Cerebellar nuclear complex (tissue), 1 donor: Measurements from ENCODE around the gene FIP1L1.

Source experiments
- DNase-seq, 2 experiments: peaks; one replicate each; lab custom pipeline; 2025; lab: John Stamatoyannopoulos, UW

FIP1L1 gene

GRCh38 chr4:53476232-53477037 lies 99.0 kb downstream of the FIP1L1 start:
- no peak for DNase-seq

DNA sequence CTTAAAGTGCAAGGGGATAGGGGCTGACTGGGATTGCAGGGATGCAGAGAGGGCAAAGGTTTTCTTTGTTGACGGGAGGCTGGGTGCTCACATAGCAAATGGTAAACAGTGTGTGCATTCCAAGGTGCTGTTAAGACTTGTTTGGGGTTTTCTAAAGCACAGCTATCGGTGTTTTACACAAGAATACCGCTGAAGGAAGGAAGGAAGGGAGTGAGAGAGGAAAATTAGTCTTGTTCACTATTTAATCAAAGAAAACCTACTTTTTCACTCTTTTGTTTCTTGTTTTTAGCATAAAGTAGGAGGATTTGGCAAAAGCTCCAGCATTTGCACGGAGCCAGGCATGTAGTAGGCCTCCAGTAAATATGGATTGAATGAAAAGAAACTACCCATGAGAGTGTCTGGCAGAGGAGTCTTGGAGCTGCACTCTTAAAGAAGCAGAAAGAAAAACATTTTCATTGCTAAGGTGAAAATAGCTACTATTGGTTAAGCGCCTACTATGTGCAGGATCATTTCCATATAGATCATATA lies 99.7 kb downstream of the FIP1L1 start:
- DNase-seq = no peak

DNA sequence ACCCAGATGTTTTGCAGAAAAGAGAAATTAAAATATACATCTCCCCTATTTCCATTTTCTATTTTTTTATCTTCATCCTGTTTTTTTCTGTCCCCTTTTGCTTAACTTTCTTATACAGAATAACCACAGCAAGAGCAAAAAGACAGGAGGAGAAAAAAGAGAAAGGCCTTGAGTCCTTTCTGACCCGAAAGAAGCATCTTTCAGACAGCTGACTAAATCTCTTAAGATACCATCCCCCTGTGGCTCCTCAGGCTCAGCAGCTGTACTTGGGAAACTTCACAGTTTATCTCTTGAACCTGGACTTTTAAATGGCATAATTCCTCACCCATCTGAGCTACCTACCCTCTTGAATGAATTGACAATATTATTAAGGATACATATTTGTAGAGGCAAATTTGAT lies 100.2 kb downstream of the FIP1L1 start:
- no peak for DNase-seq

DNA sequence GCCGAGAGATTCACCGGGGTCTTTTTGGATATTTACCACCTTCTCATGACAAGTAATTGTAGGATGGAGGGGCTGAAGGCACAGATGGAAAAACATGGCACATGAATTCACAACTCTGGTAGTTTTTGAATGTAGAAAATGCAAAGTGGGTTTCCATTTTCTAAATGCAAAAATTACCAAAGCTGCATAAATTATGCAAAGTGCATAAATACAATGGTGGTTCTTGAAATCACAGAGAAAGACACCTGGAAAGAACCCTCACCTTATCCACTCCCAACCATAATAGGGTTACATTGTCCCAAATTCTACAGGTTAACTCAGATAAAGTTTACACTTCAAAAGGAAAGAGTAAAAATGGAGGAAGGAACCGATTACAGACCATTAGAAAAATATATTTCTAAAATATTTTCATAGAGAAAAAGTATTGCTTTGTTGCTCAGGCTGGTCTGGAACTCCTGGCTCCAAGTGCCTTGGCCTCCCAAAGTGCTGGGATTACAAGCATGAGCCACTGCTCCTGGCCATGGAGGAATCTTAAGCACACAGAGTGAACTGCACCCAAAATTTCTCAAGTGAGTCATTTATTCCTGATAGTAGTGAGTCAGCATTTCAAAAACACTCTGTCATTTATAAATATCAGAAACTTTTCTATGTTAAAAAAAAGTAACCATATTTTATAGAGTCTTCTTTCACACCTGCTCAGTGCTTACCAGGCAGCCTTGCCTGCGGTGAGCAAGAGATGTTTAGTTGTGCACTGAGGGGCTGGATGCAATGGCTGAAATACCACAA lies 101.4 kb downstream of the FIP1L1 start:
- no peak for DNase-seq

GRCh38 chr4:53479736-53480525 lies 102.5 kb downstream of the FIP1L1 start:
- DNase-seq = no peak

- DNase-seq = no peak
These were observed 103.5 kb downstream of the FIP1L1 start for GRCh38 chr4:53480909-53481308.

GRCh38 chr4:53481586-53481985 lies 104.1 kb downstream of the FIP1L1 start:
- no peak for DNase-seq

DNA sequence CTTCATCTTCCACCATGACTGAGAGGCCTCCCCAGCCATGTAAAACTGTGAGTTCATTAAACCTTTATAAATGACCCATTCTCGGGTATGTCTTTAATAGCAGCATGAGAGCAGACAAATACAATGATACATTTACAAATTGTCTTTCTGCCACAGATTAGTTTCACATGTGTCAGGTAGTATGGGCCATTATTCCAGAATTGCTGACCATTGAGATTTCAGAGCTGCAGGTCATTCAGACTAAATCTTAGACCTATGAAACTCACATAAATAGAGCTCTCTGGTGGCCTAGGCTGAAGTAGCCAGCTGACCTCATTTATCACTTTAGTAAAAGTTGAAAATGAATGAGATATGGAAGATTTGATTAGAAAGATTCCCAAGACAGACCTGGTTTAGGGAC lies 105.8 kb downstream of the FIP1L1 start:
- DNase-seq = no peak

DNA sequence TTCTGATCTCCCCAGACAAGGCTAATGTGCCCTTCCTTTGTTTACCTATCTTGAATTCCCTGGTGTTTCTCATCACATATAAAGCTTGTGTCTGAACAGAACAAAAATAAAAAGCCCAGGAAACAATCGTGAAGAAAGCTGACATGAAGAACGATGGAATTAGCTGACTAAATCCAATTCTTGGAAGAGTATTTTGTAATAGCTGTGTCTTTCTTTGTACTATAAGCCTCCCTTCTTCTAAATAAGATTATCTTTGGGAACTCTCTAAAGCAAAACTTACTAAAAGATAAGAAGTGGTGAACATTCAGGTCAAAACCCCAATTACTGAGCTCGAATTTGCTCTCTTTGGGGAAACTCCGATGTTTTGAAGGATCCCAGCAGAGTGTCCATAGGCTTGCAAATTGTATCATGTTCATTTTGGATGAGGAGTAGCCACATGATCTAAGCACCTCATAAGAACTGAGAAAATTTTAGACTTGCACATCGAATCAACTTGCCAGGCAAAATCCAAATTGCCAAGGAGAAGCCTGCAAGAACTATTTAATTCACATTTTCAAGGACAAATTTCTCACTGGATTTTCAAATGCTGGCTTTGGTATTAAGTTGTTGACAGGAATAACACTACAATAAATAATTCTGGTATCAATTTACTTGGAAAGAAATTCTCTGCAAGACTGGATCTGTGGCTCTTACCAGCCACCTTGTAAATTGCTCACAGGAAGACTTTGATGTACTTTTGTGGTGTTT lies 107.6 kb downstream of the FIP1L1 start:
- no peak for DNase-seq

- no peak for DNase-seq
These were observed 108.2 kb downstream of the FIP1L1 start for GRCh38 chr4:53485658-53486040.

DNA sequence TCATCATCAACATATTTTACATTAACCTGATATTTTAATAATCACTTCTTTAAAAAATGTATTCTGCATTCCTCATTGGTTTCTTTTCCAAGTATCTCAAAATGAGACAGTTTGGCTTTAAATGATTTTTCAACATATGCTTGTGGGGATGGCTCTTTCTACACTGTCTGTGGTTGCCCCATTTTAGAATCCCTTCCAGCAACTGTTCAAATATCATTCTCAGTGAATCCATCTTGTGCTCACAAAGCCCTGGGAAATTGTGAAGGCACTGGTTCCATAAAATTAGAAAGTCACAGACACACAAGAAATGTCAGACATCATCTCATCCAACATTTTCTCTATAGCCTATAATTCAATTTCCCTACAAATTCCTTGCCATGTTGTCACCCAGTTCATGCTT lies 110.3 kb downstream of the FIP1L1 start:
- no peak for DNase-seq

GRCh38 chr4:53489279-53489889 lies 111.9 kb downstream of the FIP1L1 start:
- no peak for DNase-seq

- DNase-seq = no peak
These were observed 112.9 kb downstream of the FIP1L1 start for GRCh38 chr4:53490161-53490956.

DNA sequence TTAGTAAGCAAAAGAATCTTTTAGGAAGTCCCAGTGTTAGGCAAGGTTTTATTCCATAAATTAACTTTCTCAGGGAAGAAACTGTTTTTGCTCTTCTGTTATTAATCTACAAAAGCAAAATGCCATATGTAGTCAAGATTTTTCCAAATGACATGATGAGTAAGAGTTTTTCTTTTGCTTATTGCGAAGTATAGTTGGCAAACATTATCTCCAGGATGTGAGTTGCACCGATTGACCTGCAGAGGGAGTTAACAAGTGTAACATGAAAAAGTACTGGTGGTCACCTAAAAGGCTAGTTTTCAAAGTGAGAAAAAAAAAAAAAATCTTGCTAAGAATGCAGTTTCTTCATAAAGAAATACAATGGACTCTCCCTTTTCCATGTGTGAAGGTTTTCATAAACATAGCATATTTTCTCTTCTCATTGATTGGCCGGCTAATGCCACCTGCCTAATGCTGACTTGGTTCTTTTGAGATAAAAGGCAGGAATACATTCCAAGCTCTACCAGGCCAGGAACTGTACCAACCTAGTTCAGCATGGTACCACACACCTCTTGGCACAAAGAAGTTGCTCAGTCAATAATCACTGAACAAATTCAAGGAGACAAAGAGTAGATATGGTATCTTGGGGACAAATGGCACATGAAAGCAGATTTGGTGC lies 113.7 kb downstream of the FIP1L1 start:
- DNase-seq = no peak

- DNase-seq = no peak
These were observed 117.4 kb downstream of the FIP1L1 start for GRCh38 chr4:53494851-53495250.

- no peak for DNase-seq
These were observed 120.2 kb downstream of the FIP1L1 start for GRCh38 chr4:53497487-53498244.

DNA sequence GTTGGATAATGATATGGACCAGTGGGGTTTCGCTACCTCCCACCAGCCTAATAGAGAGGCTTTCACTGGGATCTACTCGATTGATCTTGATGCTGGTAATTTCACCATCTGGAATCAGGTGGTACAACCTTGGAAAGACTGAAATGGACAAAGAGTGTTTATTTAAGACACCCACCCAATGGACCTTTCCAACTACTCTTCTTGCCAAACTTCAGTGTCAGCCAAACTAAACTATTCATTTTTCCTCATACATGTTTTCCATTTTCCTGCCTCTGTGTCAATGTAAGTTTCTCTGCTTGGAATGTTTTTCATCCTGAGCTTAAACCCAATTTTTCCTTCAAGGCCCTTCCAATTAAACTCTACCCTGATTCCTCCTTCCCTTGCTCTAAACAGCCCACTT lies 121.3 kb downstream of the FIP1L1 start:
- no peak for DNase-seq

GRCh38 chr4:53499791-53500190 lies 122.3 kb downstream of the FIP1L1 start:
- DNase-seq = no peak

DNA sequence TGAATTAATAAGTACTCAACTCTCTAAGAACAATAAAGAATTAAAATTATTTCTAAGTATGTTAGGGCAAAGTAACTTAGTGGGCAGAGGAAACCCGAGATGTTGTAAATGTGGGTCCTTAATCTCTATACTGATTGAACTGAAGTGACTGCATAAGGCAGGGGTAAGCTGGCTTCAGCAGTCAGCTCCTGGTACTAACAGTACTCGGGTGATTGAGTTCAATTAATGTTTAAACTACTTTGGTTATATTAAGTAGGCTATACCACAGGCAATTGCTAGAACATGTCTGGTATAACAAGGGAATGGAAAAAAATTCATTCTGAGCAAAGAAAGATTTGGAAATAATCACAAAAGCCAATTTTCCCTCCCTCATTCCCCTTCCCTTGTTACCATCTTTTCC lies 123.1 kb downstream of the FIP1L1 start:
- DNase-seq = no peak
